IPS DF 4.7 (cell line): ENCODE results near the gene UBE2S.

ENCODE experiments used
- DNase-seq: peaks from one replicate; pipeline ENCODE4 v3.0.0-alpha.2; 2013; ENCODE audit warnings: low spot score; ENCODE audit errors: extremely low read depth

UBE2S gene

DNA sequence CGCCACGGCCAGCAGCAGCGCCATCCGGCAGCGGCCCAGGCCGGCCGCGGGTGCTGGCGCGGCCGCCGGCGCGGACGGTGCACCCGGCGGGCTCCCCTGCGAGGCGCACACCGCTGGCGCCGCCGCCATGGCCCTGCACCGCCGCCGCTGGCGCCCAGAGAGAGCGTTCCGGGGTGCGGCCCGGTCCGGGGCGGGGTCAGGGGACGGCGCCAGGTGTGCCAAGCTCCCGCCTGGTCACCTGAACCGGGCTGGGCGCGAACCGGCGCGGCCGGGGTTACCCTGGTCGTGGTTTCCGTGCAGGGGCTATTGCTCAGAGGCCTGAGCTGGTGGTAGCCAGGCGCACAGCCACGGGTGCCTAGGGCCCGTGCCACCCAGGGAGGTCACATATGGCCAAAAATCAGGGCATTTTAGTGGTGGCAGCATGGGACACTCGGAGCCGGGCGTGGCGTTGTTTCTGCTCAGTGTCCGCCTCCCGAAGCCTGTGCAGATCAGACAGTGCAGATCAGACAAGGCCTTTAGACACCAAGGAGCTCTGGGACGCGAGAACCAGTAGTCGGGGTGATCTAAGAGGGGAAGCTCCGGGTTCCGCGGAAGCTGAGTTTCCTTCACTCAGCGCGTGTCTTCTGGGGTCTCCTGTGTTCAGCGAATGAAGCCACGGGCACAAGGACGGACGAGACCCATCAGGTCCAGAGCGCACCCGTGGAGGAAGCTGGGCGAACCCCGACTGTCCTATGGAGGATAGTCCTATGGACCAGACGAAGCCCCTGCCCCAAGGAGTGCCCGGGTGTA, 23.3 kb downstream of the UBE2S start, which contains the start of gene TMEM238:
TSS of gene TMEM238 (minus strand) at position 162 of the 789 bp plus-strand sequence. CDS start at position 129, 33 bp downstream.
- no peak for DNase-seq

DNA sequence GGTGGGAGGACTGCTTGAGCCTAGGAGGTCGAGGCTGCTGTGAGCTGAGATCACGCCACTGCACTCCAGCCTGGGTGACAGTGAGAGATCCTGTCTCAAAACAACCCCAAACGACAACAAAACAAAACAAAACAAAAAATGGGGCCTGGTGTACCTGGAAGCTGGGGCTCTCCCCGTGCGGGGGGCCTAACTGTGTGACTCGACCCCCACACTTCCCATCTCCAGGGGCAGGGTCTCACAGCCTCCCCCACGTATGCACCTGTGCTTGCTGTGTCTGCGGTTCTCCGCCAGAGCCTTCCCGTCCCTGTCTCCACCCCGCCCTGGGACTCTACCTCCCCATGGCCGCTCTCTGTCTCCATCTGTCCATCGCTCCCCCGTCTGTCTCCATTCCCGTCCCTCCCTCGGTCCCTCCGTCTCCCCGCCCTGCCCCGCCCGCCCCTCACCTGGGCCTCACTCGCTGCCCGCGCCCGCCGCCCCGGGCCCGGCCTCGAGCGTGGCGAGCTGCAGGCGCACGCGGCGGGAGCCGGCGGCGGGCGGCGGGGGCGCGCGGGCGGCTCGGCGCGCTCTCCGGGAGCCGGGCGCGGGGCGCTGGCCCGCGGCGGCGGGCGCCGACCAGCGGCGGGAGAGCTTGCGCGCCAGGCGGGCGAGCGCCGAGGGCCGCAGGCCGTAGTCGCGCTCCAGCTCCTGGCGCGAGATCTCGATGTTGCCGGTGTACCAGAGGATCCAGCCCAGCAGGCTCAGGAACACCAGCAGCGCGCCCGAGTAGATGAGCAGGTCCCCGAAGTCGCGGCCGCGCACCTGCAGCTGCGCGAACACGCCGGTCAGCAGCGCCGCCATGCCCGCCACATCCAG, 24.1 kb downstream of the UBE2S start:
- no peak for DNase-seq

DNA sequence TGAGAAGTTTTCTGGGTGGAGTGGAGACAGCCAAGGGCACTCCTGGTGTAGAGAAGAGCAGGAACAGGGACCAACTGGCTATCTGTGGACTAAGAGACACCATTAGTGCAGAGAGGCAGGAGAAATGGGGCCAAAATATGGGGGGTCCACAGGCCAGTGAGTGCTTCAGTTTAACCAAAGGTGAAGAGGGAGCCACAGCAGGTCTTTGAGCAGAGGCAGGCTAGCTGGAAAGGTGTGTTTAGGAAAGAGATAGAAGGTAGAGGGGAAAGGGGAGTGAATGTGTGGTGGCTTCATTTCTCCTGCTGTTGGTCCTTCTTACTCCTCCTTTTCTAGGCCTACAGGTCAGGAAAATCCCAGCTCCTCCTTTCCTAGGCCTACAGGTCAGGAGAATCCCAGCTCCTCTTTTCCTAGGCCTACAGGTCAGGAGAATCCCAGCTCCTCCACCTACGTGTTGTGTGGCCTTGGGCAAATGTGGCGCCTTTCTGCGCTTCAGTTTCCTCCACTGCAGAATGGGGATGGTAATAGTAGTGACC, 25.0 kb downstream of the UBE2S start:
- DNase-seq: no peak

DNA sequence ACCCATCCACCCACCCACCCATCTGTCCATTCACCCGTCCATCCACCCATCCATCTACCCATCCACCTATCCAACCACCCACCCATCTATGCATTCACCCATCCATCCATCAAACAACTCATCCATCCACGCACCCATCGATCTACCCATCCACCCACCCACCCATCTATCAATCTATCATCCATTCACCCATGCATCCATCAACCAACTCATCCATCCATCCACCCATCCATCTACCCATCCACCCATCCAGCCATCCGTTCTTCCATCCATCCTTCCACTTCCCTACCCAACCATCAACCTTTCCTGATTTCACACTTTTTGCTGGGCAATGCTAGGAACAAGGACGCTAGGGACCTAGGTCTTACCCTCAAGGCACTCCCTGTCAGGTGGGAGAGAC, 25.6 kb downstream of the UBE2S start:
- no peak for DNase-seq

DNA sequence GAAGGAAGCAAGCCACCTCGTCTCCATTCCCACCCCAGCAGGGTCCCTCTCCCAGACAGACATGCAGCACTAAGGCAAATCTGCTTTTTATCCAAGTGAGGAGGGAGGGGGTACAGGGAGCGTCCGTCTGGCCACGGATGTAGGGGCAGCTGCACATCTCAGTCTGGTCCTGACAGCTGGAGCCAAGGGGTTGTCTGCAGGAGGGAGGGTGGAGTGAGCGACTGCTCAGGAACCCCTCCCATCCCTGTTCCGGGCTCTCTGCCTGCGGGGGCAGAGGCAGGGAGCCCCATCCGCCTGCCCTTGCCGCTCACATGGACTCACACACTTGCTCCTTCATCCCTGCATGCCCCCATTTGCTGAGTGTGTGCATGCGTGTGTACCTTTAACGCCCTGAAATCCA, 28.4 kb downstream of the UBE2S start:
- no peak for DNase-seq

DNA sequence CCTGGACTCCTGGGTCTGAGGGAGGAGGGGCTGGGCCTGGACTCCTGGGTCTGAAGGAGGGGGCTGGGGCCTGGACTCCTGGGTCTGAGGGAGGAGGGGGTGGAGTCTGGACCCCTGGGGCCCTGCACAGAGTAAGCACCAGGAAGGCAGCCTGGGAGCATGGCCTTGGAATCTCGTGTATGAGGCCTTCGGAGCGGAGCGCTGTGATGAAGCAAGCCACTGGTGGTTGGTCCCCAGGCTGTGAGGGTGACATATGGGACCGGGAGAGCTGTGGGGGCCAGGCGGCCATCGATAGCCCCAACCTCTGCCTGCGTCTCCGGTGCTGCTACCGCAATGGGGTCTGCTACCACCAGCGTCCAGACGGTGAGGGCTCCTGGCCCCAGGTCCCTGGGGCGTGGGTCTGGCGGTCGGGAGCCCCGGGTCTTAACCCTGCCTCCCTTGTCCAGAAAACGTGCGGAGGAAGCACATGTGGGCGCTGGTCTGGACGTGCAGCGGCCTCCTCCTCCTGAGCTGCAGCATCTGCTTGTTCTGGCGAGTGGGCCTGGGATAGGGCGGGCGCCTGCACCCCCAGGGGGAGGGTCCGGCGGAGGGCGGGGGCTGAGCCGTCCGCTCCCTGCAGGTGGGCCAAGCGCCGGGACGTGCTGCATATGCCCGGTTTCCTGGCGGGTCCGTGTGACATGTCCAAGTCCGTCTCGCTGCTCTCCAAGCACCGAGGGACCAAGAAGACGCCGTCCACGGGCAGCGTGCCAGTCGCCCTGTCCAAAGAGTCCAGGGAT, 30.0 kb downstream of the UBE2S start:
- DNase-seq: no peak

DNA sequence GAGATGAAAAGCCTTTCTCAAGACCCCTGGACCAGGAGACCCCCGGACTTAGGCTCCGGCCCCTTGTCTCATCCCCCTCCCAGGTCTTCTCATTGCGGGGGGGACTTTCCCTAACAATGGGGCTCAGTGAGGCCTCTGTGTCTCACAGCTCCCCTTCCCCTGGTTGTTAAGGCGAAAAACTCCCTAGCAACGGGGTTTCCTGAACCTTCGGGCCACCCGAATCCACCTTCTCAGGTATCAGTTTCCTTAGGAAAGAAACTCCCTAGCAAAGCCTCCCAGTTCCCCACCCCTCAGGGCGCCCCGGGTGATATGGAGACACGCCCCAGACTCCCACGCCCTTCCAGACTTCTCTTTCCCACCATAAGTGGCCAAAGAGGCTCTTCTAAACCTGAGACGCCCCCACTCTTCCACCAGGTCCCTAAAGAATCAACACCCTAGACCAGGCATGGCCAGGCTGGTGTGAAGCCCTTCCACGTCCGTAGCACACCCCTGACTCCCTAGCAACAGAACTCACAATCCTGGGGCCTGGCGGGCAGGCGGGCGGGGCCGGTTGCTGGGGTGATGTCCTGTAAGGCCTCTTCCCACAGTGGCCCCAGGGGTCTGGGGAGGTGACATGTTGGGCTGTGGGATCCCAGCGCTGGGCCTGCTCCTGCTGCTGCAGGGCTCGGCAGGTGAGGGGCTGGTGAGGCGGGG, 31.2 kb downstream of the UBE2S start, which contains the start of gene TMEM190:
TSS of gene TMEM190 (plus strand) at position 586 of the 693 bp plus-strand sequence. CDS start at position 614, 28 bp downstream.
- no peak for DNase-seq

DNA sequence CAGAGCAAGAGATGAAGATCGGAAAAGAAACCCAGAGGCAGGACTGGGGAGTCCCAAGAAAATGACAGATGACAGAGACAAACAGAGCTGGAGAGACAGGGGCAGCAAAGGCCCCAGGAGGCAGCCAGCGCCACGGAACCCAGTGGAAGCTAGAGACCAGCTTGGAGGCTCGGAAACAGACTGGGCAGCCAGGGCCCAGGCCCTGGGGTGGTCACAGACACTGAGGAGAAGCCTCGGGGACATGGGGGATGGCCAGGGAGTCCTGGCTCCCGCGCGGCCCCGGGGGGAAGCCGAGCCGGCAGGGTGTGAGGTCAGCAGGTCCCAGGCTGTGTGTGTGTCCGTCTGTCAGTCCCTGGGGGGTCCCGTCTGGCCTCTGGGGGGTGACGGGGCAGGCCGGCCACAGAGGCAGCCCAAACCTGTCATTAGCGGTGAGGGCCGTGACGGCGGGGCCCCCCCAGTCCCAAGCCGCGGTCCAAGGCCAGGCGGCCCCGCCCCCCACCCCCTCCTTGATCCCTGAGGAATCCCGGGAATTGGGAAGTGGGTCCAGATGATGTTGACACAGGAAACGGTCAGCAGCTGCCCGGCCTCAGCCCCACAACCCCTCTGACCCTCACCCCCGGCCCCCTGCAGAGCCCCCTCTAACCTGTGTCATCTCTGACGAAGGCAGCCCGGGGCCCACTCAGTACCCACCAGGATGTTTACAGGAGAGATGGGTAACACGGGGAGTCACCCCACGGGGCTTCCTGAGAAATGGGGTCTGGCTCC, 33.4 kb downstream of the UBE2S start:
- DNase-seq: no peak

DNA sequence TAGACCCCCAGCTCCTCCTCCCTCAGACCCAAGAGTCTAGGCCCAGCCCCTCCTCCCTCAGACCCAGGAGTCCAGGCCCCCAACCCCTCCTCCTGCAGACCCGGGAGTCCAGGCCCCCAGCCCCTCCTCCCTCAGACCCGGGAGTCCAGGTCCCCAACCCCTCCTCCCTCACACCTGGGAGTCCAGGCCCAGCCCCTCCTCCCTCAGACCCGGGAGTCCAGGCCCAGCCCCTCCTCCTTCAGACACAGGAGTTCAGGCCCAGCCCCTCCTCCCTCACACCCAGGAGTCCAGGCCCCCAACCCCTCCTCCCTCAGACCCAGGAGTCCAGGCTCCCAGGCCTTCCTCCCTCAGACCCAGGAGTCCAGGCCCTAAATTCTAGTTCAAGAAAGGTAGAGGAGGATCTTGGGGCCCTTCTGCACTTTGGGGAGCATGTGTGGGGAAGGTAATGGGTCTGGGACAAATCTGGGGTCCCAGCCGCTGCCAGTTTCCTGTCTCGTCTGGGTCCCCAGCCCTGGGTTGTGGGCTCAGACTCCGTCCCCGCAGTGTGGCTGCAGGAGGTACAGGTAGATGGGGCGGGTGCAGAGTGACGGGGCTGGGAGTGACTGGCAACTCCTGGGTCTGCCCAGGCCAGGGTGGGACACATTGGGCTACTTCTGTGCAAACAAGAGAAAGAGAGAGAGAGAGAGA, 34.1 kb downstream of the UBE2S start:
- no peak for DNase-seq

DNA sequence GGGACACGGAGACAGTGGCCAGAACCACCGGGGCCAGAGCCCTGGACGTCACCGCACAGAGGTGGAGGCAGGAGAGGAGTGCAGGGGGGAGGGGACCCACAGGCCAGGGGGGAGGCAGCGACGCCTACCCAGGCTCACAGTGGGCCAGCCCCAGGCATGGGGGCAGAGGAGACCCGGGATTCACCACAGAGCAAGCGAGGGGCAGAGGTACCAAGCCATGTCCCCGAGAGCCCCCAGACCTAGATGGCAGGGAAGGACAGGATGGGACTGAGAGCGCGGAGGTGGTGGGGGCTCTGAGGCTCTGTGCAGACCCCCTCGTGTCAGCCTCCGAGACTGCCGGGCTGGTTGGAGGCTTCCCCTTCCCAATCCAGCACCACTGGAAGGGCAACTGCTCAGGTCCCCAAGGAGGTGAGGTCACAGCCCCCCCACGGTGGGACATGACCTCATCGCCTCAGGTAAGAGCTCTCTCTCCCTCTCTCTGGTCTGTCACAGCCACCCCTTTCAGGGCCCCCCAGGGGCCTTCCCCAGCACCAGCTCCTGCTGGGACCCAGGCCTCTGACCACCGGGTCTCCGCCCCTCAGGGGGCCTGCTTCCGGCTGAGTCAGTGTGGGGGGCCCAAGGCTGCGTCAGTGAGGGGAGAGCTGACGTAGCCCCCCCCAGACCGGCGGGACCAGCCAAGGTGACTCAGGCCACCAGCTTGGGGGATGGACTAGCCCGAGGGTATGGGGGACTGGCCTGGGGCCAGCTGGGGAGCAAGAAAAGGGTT, 35.1 kb downstream of the UBE2S start:
- no peak for DNase-seq

DNA sequence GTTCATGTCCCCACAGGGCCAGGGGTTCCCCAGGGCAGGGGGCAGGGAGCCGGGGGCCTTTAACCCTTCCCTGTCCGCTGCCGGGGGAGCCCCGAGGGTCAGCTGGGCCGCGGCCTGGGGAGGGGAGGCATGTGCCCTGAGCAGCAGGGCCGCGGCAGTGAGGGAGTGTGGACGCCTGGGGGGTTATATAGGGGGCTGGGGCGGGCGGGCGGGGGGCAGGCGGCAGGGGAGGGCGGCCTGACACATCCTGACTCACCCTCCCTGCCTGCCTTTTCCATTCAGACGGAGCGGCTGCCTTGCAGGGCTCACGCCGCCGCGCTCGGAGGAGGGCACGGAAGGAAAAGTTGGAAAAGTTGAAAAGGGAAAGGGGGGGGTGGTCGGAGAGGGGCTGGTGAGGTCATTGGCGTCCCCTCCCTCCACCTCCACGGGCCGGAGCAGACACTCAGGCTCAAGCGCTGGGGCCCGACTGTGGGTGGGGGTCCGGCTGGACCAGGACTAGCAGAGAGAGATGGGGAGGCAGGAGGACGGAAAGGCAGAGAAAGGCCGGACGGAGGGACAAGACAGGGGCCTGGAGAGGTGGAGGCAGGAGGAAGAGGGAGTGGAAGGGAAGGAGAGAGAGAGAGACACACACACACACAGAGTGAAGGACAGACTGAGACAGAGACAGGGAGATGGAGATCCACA, 37.1 kb downstream of the UBE2S start, which contains the start of gene IL11:
TSS of gene IL11 (minus strand) at position 159 of the 684 bp plus-strand sequence. CDS start at position 6, 153 bp downstream.
- no peak for DNase-seq

DNA sequence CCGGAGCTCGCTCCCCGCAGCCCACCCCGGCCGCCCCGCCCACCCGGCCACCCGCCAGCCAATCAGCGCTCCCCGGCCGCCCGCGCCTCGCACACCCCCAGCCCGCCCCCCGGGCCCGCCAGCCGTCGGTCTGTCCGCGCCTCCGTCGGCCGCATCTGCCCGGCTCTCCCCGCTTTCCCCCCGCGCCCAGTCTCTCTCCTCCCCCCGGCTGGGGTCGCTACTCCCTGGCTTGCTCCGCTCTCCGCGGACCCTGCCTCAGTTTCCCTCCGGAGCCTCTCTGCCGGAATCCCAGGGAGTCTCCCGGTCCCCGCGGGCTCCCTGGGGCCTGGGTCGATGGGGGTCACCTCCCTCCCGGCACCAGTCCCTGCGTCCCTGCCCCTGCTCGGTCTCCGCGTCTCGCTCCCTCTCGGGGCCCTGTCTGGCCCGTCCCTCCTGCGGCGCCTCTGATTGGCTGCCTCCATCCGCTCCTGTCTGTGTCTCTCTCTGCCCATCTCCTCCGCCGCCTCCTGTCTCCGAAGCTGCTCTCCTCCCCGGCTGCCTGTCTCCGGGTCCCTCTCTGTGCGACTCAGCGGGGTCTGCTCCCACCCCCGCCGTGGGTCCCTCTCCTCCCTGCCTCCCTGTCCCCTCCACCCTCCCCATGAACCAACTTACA, 37.8 kb downstream of the UBE2S start:
- DNase-seq: no peak

DNA sequence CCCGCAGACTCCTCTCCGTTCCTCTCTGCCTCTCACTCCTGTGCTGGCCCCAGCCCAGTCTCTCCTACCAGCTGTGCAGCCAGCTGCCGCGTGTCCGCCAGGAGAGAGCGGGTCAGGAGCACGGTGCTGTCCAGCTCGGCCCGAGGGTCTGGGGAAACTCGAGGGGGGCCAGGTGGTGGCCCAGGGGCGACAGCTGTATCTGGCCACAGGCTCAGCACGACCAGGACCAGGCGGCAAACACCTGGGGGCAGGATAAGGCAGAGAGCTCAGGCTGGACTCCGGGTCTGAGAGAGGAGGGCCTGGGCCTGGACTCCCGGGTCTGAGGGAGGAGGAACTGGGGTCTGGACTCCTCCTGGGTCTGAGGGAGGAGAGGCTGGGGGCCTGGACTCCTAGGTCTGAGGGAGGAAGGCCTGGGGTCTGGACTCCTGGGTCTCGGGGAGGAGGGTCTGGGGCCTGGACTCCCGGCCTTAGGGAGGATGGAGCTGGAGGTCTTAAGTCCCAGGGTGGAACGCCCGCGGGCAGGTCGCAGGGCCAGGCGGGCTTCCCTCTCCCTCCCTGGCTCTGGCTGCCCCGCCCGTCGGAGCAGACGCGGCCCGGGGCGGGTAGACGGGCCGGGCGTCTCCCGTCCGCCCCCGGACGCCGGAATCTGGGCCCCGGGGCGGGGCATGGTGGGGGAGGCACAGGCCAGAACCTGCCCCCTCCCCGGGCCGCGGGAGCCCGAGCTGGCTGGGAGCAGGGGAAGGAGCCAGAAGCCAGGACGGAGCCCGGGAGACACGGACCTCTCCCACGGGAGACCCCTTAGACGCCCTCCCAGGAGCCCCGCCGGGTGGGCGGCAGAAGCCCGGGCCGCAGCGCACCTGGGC, 38.7 kb downstream of the UBE2S start:
- DNase-seq: no peak

DNA sequence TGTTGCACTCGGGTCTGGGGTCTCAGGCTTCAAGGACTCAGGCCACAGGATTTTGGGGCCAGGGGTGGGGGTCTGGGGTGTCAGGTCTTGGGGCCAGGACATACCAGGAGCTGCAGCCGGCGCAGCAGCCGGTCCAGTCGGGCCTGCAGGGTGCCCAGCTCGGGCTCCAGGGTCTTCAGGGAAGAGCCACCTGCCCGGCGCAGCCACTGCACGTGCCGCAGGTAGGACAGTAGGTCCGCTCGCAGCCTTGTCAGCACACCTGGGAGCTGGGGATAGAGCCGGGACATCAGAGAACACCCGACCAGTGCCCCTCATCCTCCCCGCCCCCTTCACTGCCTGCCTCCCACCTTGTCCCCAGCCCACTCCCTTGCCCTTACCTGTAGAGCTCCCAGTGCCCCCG, 39.5 kb downstream of the UBE2S start:
- no peak for DNase-seq

DNA sequence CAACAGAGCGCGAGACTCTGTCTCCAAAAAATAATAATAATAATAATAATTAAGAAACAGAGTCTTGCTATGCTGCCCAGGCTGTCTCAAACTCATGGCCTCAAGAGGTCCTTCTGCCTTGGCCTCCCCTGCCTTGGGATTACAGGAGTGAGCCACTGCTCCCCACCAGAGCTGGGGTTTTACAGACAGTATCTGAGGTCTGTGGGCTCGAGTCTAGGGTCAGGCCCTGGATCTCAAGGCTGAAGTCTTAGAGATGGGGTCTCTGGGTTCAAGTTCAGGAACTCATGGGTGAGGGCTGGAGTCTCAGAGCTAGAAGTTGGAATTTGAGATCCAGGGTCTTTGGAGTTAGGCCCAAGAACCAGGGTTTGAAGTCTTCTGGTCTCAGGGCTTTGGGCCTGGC, 40.8 kb downstream of the UBE2S start:
- DNase-seq: no peak

DNA sequence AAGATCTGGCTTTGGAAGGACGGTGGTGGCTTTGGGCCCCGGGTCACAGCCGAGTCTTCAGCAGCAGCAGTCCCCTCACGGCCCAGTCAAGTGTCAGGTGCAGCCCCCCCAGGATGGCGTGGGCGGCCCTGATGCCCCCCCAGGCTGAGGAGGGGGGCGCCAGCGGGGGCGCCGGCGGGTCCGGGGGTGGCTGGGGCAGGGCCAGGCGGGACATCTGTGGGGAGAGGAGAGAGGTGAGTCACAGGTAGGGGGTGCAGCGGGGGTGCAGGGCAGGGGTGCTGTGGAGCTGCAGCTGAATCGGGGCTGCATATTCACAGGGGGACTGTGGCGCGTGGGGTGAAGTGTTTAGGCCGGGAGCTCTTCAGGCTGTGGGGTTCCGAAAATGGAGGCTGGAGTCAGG, 41.6 kb downstream of the UBE2S start:
- no peak for DNase-seq
